ENCODE results near the gene CD320.

DNA sequence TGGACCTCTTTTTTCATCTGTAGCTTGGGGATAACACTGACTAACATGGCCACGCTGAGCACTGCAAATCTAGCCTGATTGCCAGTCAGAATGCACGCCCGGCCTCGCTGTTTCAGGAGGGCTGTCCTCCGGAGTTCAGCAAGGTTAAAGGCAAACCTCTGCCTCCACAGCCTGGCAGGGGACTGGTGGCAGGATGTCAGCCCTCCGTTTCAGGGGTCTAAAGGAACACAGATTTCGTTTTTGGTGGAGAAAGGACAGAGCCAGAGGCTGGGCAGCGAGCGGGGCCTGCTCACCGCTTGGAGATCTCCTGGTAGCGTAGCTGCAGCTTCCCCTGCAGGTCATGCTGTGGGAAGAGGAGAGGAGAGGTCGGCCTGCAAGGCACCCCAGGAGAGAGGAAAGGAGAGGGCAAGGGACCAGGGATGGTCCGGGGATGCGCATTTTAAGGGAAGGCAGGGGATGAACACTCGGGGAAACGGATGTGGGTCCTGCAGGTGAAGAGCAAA lies 12.5 kb upstream of the CD320 start:
- TF ChIP-seq EZH2phosphoT487 (IDR thresholded peaks at IDR 0.05; ENCODE audit: low read depth, severe bottlenecking, unreplicated experiment) (no peak), EZH2 (IDR thresholded peaks at IDR 0.05; ENCODE audit: borderline replicate concordance) (no peak)
- TF ChIP-seq, protein P1, sequence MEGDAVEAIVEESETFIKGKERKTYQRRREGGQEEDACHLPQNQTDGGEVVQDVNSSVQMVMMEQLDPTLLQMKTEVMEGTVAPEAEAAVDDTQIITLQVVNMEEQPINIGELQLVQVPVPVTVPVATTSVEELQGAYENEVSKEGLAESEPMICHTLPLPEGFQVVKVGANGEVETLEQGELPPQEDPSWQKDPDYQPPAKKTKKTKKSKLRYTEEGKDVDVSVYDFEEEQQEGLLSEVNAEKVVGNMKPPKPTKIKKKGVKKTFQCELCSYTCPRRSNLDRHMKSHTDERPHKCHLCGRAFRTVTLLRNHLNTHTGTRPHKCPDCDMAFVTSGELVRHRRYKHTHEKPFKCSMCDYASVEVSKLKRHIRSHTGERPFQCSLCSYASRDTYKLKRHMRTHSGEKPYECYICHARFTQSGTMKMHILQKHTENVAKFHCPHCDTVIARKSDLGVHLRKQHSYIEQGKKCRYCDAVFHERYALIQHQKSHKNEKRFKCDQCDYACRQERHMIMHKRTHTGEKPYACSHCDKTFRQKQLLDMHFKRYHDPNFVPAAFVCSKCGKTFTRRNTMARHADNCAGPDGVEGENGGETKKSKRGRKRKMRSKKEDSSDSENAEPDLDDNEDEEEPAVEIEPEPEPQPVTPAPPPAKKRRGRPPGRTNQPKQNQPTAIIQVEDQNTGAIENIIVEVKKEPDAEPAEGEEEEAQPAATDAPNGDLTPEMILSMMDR (IDR thresholded peaks at IDR 0.05; ENCODE audit: poor library complexity) = no peak
